RPMI8226 (cell line): ENCODE results near the gene SEPTIN5.

ENCODE experiments used
- DNase-seq: peaks from one replicate; pipeline ENCODE4 v3.0.0-alpha.2; 2015

Gene SEPTIN5

DNA sequence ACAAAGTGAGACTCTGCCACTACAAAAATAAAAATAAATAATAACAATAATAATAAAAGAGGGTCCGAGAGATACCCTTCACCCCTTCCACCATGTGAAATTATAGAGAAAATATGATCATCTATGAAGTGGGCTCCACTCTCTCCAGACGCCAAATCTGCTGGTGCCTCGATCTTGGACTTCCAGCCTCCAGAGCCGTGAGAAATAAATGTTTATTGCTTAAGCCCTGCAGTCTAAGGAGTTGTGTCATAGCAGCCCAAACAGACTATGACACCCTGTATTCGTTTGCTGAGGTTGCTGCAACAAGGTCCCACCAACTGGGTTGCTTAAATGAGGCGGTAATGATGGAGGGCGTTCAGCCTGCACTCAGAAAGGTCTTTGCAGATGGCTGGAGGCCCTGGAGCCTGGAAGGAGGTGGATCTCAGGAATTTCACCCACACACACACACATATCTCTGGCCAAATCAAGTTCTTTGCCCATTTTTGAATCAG, 7.6 kb upstream of the SEPTIN5 start:
- DNase-seq: no peak

DNA sequence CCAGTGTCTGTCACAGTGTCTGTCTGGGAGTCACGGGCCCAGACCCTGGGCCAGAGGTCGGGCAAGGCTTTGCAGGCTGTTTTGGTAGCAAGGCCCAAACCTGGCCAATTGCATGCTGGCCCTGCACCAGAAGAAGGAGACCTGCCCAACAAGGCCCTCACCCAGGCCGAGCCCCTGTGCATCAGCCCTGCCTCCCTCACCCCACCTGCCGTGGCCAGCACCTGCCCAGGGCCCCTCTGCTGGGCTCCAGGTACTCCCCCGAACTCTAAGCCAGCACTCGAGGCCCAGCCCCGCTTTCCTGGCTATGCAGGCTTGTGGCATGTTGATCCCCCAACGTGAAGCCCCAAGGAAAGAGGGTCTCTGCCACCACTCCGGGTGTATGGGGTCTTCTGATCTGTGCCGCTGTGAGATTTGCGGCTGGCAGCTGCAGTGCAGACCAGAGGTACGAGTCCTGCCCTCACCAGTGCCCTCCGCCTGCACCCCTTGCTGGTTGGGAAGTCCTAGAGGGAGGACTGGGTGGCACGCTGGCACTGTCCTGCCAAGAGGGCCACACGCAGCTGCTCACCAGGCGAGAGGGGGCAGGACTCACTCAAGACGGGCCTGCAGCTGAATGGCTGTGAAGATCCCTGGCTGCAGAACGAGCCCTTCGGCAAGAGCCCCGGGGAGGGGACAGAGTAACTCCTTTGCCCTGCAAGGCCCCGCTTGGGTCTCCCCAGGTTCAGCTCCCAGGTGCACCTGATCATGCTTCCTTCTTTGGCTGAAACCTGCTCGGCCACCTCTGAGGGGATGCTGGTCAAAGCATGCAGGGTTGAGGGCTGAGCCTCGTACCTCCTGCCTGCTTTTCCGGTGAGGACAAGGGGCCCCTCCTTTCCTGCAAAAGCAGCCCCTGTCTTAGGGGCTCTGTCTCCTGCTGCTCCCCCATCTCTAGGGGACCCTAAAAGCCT, 6.7 kb upstream of the SEPTIN5 start:
- no peak for DNase-seq

DNA sequence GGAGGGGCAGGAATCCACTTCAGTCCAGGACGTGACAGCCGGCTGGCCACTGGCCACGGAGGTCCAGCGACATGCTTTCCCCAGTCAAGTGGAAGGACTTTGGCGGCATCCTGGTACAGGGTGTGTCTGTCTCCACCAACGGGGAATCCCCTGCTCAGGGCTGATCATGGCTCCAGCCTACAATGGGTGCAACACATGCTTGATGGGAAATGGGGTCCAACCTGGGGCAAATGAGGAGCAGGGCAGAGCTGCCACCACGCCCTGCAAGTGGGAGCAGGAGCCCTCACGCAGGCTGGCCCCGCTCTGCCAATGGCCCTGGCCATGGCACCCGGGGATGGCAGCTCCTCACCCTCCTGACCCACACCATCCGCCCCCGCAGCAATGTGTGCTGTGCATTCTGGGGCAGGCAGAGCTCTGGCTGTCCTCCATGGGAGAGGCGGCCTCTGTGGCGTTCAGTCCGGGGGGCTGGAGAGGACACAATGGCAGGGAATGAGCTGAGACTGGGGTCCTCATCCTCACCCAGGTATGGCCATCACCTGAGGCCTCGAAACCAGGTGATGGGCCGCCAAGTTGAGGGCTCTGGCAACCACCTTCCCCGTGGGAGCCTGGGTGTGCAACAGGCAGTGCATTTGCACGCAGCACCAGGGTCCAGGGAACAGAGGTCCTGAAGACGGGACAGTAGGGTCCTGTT, 5.8 kb upstream of the SEPTIN5 start:
- DNase-seq: no peak

DNA sequence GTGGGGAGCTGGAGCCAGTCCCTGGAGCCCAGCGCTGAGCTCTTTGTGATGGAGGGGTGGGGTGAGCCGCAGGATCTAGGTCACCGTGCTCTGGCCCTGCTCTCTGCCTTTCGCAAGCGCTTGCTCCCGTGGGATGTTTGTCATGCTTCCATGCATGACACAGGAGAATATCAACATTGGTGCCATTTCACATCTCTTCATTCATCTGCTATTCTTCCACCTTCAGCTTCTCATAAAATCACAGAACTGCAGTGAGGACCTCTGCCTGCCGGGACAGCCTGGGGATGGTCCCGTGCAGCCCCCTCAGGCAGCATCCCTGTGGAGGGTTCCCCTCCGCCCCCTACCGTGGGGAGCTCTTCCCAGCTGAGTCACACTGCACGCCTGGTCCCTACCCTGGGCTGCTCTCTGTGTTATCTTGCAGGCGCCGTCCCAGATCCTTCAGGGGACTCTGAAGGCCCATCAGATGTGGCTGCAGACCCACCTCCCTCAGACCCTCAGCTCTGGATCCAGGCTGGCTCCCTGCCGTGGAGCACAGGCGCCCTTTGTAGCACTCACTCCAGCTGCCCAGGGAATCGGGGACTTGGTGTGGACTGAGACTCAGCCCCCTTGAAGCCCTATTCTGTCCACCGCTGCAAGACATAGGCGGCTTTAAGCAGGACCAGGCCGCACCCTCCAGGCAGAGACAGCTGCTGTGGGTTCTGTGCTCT, 5.1 kb upstream of the SEPTIN5 start:
- no peak for DNase-seq

DNA sequence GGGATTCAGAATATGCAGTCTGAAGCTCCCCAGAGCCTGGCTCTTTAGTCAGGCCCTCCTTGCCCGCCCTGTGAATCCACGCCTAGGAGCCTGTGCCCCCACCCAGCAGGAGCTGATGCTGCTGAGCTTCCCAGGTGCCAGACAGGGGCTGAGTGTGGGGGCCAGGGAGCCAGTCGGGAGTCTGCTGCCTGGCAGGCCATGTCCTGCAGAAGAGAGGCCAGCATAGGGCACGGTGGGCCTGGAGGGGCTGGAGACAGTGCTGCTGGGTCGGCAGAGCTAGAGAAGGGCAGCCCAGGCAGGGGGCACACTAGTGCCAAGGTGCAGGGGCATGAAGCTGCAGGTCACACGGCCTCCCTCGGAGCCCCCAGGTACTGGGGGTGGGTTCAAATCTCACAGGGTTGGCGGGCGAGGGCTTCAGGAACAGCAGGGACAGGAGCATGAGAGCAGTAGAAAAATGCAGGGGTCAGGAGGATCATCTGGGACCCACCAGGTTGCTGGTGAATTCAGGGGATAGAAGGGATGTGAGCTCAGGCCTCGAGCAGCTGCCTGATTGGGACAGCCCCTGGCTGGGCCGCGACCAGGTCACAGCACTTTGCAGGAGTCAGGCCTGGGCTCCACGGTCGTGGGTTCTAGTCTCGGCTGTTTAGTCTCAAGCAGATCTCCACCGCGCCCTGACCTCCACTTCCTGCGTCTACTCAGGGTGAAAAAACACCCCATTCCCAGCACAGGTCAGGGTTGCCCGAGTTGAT, 4.1 kb upstream of the SEPTIN5 start:
- DNase-seq: no peak

DNA sequence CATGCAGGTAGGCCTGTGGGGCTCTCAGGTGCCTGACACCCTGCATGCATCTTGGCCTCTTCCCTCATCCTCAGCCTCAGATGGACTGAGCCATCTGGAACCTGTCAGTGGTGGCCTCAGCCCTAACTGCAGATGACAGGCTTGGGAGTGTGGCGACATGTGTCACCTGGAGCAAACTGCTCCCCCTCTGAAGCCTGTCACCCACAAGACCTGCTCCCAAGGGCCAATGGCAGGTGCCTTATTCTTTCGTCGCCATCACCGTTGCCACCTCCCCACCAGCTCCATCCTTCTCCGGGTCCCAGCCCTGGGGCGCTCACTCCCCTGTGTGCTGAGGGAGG, 3.6 kb upstream of the SEPTIN5 start:
- DNase-seq: no peak

DNA sequence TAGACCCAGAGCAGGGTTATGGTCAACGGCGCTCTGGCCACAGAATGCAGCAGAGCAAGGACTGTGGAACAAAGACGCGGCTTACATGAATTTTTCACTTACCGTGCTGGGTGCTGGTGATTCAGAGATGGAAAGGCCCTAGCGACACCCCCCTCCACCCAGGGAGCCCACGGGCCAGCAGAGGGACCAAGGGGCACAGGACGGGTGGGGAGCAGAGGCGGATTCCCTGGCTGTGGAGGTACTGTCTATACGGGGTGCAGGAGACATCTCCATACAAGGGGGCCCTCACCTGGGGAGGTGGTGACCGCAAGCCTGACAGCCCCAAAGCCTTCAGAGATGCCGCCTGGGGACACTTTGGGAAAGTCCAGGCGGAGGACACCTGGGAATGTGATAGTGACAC, 1.1 kb upstream of the SEPTIN5 start:
- no peak for DNase-seq

DNA sequence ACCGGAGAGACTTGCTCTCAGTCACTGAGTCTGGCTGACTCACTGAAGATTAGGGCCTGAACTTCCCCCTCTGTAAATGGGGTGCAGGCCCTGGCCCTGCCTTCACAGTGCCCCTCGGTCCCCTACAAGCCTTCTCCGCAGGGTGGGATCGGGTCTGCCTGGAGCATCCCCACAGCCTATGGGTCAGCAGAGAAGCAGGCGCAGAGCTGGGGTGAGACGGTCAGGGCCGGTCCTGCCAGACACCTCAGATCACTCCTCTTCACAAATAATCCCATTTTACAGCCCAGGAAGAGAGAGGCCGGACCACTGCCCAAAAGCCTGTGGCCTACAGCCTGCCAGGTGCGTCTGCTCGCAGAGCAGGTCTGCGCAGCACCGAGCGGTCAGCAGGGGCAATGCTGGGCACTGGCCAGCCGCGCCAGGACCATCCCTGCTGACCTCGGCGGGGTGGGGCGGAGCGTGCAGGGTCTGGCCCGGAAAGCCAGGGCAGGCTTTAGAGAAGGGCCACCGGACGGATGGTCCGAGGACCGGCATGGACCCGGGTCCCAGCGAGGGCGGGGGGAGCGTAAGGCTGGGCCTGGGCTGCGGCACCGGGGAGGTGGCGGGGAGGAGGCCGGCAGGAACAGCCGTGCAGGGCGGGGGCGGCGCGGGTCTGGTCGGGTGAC, 522 bp upstream of the SEPTIN5 start:
- DNase-seq: no peak

DNA sequence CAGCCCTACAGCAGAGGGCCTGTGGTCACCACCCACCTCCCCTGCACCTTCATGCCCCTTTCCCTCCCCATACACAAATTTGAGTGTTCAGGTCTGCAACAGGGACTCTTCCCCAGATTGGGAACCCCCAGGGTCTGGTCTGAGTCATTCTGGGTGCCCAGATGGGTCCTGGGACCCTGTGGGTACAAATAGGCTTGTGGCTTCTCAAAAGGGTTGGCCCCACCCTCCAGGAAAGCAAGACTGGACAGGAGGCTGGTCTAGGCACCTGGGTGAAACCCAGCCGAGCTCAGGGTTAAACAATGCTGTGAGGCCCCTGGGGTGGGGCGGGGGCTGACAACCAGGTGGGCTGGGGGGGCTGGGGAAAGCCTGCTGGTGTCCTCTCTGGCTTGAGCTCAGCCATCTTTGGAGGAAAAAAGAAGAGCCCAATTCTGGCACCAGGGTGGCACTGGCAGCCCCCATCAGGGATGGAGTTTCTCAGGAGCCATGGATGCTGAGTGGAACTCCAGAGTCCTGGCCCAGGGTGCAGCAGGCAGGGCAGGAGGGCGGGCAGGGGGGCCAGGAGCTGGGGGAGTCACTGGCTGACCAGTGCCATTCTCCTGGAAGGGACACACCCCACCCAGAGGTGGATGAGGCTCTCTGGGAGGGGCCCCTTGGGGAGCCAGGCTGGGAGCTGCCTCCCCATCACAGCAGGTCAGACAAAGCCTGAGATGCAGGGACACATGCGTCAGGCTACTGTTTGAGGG, 1.1 kb downstream of the SEPTIN5 start:
- DNase-seq: no peak

DNA sequence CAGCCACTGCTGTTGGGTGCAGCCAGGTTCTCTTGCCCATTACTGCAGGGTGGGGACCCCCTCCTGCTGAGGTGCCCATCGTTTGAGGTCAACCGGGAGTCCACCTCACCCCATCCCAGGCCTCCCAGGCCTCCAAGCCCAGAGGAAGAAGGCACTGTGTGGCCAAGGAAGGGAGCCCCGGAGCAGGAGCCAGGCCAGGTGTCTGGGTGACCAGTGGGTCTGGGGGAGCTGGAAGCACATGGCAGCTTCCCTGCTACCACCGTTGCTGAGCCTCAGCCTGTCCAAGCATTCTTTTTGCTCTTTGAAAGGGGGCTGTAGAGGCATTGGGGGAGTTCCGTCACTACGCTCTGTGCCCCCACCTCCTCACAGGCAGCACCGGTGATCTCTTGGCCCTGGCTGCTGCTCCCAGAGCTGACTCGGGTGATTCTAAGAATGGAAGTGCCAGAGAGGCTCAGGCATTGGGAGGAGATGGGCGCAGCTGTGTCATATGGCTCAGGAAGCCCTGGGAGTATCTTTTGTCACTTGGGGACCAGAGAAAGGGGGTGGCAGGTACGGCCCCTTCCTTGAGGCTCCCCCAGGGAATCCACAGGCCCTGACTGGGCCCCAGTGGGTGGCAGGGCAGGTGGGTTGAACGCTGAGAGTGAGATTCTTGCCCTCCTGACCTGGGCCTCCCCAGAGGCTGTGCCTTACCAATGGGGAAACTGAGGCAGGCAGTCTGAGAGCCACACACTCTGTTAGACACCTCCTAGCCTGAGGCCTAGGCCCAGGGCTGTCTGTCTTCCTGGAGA, 1.9 kb downstream of the SEPTIN5 start:
- DNase-seq: no peak

DNA sequence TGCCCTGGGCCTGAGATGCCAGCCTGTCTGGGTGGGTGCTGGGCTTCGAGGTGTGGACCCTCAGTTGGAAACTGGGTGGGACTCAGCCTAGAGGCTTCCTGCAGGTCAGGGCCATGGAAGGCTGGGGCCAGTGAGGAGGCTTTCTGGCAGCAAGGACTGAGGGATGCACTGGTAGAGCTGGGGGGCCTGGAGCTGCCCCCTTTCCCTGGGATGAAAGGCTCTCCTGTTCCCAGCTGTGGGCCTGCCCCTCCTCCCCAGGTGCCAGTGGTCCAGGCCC, 2.5 kb downstream of the SEPTIN5 start:
- DNase-seq: no peak

DNA sequence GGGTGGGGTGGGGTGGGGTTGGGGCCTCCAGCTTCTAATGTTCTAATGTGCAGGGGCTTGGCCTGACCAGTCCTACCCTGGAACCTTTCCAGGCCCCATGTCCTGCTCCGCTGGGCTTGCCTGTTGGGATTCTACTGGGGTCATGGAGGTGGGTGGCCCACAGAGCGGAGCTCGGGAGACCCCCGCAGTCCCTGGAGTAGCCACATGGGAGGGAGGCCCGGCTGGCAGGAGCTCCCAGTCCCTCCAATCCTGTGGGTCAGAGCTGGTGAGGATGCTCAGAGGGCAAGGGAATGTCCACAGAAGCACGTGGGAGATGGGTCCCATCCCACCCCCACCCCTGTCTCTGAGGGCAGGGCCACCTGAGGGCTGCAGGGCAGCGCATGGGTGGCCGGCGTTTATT, 2.9 kb downstream of the SEPTIN5 start:
- no peak for DNase-seq

DNA sequence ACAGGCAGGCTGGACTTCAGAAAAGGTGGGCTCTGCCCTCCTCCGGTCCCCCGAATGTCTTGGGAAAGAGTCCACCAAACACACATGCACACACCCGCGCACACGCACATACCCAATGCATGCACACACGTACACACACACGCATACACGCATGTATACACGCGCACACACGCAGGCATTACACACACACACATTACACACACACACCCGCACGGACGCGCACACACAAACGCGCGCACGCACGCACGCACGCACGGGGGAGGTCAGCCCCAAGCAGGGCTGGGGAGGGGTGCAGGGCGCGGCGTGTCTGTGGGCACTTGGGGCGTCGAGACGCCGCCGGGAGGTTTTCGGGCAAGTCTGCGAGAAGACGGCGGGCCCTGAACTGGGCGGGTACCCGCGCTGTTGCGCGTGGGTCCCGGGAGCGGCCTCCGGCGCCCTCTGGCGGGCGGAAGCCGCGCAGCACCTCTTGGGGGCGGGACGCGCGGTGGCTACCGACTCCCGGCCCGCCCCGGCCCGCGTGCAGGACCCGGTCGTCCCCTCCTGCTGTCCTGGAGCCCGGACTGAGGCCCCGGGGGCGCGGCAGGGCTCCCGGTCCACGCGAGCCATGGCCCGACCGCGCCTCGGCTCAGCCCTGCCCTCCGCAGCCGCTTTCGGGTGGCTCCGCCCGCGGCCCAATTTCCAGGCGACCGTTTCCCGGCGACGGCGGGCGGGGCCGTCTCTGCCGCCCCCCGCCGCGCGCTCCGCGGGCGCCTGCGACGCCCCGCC, 3.6 kb downstream of the SEPTIN5 start:
- peak; percentile 41 for DNase-seq

DNA sequence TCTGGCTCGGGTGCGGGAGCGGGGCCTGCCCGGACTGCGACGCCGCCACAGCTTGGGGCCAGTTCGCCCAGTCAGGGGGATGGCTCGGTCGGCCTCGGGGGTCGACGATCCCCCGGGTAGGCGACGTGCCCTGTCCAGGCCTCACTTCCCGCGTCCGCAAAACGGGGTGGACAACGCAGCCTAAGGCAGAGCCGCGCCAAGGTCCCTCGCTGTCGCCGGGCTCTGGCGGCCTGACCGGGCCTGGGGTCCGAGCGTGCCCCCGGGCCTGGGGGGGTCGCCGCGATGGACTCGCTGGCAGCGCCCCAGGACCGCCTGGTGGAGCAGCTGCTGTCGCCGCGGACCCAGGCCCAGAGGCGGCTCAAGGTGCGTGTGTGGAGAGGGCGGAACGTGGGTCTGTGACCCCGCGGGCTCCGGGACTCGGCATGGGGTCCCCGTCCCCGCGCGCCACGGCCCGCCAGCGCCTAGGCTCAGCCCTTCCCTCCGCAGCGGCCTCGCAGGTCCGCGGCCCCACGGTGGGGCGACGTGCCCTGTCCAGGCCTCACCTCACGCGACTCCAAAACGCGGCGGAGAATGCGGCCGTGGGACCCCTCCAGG, 4.2 kb downstream of the SEPTIN5 start:
- no peak for DNase-seq

DNA sequence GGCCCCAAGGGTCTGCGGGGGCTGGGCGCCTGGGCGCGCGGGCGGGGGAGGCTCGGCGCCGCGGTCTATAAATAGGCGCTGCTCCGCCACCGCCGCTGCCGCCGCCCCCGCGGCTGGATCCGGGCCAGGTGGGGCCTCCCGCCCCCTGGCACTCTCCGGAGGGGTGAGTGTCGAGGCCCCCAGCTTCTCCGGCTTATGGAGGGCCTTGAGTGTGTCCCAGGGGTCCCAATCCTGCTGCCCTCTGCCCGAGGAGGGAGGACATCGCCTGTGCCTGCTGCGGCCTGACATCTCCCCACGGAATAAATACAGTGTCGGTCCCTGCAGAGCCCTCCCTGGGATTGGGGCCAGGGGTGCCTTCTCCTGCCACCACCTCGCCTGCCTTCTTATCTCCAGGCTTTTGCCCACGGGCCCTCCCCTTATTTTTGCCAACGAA, 4.8 kb downstream of the SEPTIN5 start:
- DNase-seq: no peak

DNA sequence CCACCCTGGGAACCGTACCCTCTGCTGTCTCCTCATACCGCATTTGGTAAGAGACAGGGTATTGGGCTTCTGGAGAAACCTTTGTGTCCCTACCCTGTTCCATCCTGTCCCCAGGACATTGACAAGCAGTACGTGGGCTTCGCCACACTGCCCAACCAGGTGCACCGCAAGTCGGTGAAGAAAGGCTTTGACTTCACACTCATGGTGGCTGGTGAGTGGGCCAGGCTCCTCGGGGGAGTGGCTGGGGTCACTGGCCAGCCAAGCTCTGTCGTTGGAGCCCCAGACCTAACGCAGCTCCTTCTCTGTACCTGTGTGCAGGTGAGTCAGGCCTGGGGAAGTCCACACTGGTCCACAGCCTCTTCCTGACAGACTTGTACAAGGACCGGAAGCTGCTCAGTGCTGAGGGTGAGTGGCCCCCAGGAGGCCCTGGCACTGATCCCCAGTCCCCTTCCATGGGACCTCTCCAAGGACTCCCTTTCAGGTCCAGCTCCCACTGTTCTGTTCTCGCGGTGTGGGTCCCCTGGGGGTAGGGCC, 5.3 kb downstream of the SEPTIN5 start:
- DNase-seq: no peak

DNA sequence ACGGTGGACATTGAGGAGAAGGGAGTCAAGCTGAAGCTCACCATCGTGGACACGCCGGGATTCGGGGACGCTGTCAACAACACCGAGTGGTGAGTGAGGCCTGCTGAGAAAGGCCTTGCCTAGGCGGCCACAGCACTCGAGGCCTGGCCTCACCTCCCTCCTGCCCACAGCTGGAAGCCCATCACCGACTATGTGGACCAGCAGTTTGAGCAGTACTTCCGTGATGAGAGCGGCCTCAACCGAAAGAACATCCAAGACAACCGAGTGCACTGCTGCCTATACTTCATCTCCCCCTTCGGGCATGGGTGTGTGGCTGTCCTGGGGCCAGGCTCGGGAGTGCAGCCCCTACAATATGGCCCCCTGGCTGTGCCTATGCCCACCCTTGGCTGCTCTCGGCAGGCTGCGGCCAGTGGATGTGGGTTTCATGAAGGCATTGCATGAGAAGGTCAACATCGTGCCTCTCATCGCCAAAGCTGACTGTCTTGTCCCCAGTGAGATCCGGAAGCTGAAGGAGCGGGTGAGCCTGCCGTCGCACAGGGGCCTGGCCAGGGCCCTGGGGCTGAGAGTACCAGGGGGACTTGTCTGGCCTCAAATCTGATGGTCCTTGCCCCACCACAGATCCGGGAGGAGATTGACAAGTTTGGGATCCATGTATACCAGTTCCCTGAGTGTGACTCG, 6.0 kb downstream of the SEPTIN5 start:
- no peak for DNase-seq

DNA sequence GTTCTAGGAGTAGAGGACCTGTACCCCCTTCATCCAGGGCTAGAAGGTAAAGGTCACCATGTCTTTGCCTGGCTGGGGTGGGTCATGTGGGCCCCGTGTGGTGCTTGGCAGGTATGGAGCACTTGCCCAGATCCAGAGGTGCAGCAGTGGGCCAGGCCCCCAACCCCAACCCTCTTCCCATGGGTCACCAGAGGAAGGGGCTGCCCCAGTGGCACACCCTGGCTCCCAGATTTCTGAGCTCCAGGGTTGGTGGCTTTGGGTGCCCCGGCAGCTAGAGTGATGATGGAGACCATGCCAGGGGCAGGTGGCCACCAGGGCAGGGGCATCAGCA, 6.7 kb downstream of the SEPTIN5 start:
- no peak for DNase-seq
